Skin of body (tissue), 2 donors: ENCODE results near the gene TBC1D21. TPM values are rescaled to one million over a fixed set of nuclear protein-coding genes. Genes with fewer than 3 reads are reported as not detected.
A peak's percentile ranks its signal among the peaks of the same experiment; 100 is the strongest.
"Not testable (repeated sequence)": the region's sequence is repeated elsewhere in the genome, so short reads cannot be mapped to it uniquely, and the experiment has no call there.

Source experiments
- DNase-seq: peaks from one replicate; lab custom pipeline; 2025; lab: John Stamatoyannopoulos, UW
- total RNA-seq: library from RNA; depleted of rRNA; stranded (reverse); fragments of >200 nt; gene quantifications from one replicate; pipeline ENCODE4 v1.2.3, GENCODE V29; 2014

Gene TBC1D21
- total RNA-seq, 1 donor from 2014 or later, result not detected

- no peak for DNase-seq
These were observed 54.8 kb downstream of the TBC1D21 start for GRCh38 chr15:73928241-73928579.

DNA sequence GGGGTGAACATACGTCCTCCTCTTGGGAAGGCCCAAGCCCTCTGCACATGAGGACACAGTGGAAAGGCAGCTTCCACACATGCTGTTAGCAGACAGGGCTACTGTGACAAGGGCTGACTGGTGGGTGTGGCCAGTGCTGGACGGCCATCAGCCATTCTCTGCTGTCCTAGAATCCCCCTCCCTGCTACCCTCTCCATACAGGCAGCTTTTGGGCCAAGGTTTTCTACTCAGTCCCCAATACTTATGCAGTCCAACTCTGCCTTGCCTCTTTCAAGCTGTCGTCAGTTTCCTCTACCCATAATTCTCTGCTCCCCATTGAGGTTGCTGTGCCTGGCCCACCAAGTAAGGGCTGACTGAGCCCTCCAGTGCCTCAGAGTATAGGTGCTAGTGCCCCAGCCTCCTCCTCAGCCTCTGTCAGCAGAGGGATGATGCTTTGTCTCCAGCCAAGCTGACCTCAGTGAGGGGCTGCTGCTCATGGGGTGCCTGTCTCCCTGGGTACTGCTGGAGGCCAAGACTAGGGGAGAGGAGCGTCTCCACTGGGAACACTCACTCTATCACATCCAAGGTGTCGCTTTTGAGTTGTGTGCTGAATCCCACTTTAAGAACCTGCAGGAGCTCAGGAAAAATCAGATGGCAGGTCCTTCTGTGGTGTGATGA lies 55.7 kb downstream of the TBC1D21 start:
- no peak for DNase-seq

DNA sequence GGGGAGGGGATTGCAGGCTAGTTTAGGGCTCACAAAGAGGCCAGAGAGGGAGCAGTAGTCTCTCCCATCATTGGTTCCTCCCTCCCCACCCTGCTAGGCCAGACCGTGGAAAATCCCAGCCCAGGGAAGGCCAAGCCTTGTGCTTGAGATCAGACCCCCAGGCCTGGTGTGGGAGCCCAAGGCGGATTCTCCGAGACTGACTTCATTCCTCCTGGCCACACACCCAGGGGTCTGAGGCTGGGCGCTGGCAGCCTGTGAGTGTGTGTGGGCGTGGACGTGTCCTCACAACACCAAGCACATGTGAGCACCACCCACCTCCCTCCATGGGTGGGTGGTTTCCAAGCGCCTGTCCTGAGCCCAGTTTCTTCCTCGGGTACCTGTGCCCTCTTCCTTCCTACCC lies 57.0 kb downstream of the TBC1D21 start:
- DNase-seq, result peak; percentile 31

DNA sequence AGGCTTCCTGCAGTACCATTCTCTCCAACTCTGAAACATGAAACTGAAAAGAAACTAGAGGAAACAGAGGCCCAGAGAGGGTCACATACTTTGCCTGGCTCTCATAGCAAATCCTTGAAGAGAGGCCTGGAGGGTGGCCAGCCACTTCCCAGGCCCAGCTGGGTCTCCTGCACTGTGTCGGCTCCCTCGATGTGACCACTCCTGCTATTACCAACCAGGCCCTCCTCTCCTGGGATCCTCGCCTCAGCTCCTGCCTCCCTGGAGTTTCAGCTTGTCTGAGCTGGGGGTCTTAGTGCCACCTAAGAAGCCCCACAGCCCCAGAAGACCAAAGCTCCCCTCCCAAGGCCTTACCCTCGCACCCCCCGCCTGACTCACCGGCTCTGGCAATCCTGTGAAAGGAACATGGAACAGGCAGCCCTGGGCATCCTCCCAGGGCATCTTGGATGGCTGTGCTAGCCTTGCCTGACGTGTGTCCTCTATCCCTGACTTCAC lies 57.5 kb downstream of the TBC1D21 start:
- DNase-seq, result no peak

DNA sequence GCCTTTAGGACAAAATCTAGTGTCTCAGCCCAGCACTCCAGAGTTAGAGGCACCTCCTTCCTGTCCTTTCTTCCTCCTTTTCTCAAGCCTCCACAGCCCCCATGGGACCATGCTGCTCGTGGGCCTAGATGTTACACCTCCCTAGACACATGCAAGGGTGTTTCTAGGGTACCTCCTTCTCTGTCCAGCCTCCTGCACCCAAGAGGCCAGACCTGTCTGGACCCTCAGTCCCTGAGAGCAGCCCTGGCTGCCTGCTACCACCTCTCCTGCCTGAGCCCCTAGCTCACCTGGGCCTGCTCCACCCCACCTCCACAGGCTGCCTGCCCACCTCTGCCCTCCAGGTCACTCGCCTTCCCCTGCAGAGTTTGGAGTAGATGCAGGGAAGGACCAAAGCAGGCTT lies 58.1 kb downstream of the TBC1D21 start:
- DNase-seq, result no peak

DNA sequence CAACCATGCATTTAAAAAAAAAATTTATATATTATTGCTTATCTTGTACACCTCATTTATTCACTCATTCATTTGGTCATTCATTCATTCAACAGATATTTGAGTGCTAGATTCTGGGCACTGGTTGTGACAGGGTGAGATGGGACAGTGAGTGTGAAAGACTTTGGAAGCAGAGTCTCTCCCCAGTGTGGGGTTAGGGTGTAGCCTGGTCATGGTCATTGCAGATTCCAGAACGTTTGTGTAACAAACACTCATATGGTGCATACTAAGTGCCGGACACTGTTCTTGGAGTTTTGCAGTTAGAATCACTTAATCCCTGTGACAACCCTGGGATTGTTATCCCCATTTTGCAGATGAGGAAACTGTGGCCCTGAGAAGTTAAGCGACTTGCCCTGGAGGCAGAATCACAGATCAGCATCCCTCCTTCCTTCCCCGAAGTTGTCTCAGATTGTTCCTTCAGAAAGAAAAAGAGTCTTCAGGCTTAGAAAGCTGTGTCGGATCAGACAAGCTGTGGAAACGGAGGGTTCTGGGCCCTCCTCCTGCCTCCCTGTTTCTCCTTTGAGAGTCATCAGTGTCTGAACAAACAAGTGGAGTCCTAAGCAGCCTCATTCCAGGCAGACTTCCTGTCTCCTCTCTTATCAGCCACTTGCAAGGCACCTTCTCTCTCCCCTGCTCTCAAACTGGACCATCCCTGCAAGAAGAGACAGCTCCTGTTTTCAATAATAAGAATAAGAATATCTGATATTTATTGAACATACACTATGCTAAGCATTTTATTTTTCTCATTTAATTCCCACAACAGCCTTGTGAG lies 59.2 kb downstream of the TBC1D21 start:
- DNase-seq, result no peak

DNA sequence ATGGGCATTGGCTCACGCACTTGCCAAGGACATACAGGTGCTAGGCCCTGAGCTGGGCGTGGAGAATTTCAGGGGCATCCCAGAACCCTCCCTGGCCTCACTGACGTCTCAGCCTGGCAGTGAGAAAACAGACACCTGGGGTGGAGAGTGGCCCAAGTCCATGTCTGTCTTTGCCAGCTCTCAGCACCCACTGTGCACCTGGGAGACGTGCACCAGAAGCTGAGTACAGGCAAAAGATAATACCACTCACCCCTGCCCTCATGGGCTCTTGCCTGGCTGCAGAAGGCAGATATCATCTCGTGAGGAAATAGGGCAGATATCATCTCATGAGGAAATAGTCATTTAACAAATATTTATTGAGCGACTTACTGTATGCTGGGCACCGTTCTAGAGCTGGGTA lies 60.9 kb downstream of the TBC1D21 start:
- DNase-seq, result no peak

GRCh38 chr15:73935547-73935946 lies 62.2 kb downstream of the TBC1D21 start:
- DNase-seq, result no peak

DNA sequence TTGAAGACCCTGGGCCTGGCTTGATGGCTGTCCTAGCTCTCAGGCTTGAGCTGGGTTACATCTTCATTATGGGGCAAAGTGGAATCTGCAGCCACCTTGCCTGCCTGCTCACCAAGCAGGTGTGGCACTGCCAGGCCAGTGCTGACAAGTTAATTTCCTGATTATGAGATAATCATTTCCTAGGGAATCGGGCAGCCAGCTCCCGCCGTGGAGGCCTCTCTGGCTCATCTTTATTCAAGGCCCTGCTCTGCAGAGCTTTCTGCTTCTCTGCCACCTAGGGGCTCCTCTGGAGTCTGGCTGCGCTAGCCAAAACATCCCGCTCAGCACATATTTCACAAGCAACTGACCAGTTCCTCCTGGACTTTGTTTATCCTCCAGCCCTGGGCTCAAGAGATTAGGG lies 62.8 kb downstream of the TBC1D21 start:
- no peak for DNase-seq

- no peak for DNase-seq
These were observed 63.4 kb downstream of the TBC1D21 start for GRCh38 chr15:73936588-73937290.

DNA sequence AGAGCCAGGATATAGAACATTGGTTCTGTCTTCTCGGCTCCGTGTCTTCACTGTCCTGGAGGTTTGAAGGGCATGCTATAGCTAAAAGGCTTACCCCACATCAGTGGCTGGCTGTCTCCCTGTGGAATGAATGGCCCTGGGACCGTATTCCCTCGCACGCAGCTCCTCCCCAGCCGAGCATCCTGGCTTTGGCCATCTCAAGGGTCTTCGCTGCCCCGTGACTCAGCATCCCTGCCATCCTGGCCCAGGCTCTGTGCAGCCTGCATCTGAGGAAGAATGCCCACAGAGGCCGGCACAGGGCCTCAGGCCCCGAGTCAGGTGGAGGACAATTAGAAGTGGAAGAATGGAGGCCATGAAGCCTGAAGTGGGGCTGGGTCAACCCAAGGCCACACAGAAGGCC lies 63.9 kb downstream of the TBC1D21 start:
- no peak for DNase-seq

GRCh38 chr15:73937726-73938125 lies 64.4 kb downstream of the TBC1D21 start:
- no peak for DNase-seq

DNA sequence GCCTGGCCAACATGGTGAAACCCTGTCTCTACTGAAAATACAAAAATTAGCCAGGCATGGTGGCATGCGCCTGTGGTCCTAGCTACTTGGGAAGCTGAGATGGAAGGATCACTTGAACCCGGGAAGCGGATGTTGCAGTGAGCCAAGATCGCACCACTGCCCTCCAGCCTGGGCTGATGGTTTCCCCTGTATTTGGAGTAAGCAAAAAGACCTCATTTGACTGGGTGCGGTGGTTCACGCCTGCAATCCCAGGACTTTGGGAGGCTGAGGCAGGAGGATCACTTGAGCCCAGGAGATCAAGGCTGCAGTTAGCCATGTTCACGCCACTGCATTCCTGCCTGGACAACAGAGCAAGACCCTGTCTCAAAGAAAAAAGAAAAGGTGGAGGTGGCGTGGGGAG lies 65.2 kb downstream of the TBC1D21 start:
- DNase-seq, result not testable (repeated sequence)

Other genes with a start within 250 kb of the TBC1D21 start
- gene NPTN, start 240.2 kb upstream of the TBC1D21 start, total RNA-seq, result 54.0 TPM
- 46.9 TPM for gene CD276, start 189.2 kb upstream of the TBC1D21 start, total RNA-seq
- 7.7 TPM for gene INSYN1, start 120.2 kb upstream of the TBC1D21 start, total RNA-seq
- gene LOXL1, start 52.9 kb downstream of the TBC1D21 start, total RNA-seq, result 27.6 TPM
- 7.8 TPM for gene STOML1, start 118.7 kb downstream of the TBC1D21 start, total RNA-seq
- 28.6 TPM for gene PML, start 121.2 kb downstream of the TBC1D21 start, total RNA-seq
- gene GOLGA6A, start 209.0 kb downstream of the TBC1D21 start, total RNA-seq, result 0.89 TPM